Testis (tissue), 2 donors: ENCODE results near the gene PON1.

Experiments
- CTCF ChIP-seq, 3 experiments: fragments of 450-650 bp in 2 of 3; fragments of 200-600 bp in 1 of 3; sonication (generic) in 1 of 3; IDR thresholded peaks; one replicate each; pipeline ENCODE4 v1.5.1; 2016 to 2019; ENCODE audit warnings: antibody characterized with exemption in 3 of 3, mild to moderate bottlenecking in 2 of 3, moderate library complexity in 1 of 3
- POLR2A ChIP-seq: fragments of 450-650 bp; IDR thresholded peaks from one replicate; pipeline ENCODE4 v1.6.1; 2017; ENCODE audit warnings: antibody characterized with exemption, mild to moderate bottlenecking, moderate library complexity

DNA sequence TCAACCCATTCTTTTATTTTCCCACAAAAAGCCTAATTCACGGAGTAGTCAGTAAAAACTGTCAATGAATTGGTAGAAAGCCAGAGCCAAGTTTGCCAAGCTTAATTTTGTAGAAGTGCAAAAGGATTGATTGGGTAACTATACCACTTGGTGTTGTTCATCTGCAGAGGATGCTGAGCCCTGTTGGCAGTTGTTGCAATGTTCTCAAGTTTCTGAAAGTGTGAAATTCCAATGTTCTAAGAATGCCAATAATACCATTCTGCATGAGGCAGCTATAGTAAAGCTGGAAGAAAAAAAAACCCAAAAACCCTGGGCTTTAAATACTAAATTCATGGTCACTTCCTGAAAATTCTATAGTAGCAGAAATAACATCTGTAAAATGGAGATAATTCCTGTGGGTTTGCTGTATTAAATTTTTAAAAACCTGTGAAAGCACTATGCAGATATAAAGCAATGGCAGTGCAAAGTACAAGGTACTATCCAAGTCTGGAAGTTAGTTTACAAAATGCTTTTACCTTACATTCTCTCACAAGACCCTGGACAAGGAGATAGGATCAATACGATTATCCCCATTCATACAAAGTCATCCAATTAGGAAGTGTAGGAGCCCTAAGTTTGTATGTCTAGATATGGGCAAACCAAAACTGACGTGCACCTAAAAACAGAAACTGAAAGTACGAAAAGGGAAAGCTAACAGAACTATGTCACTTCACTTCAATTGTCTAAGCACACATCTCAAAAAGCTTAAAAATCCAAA, 6.0 kb upstream of the PON1 start:
- TF ChIP-seq CTCF (IDR thresholded peaks at IDR 0.05) (no peak), POLR2A (no peak)
